Measurements from ENCODE around the gene SENP1.

DNA sequence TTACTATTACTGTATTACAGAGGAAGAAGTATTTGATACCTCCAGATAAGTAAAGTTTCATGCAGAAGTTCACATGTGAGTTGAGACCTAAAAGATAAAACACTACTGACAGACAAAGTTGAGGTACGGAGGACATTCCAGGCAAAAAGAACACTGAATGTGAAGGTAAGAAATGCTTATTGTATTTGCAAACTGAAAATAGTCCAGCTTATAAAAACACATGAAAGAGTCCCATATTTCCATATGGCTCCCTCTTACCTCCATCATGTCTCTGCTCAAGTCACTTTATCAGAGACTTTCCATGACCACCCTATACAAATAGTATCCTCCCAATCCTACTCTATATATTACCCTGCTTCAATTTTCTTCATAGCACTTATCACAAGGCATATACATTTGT lies 35.8 kb downstream of the SENP1 start:
- TF ChIP-seq, protein P1, sequence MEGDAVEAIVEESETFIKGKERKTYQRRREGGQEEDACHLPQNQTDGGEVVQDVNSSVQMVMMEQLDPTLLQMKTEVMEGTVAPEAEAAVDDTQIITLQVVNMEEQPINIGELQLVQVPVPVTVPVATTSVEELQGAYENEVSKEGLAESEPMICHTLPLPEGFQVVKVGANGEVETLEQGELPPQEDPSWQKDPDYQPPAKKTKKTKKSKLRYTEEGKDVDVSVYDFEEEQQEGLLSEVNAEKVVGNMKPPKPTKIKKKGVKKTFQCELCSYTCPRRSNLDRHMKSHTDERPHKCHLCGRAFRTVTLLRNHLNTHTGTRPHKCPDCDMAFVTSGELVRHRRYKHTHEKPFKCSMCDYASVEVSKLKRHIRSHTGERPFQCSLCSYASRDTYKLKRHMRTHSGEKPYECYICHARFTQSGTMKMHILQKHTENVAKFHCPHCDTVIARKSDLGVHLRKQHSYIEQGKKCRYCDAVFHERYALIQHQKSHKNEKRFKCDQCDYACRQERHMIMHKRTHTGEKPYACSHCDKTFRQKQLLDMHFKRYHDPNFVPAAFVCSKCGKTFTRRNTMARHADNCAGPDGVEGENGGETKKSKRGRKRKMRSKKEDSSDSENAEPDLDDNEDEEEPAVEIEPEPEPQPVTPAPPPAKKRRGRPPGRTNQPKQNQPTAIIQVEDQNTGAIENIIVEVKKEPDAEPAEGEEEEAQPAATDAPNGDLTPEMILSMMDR (IDR thresholded peaks at IDR 0.05): no peak
- no peak for TF ChIP-seq POLR2A (IDR thresholded peaks at IDR 0.05)
